ENCODE data around the gene AFAP1.

Gene AFAP1

GRCh38 chr4:7821245-7822136 is 118.2 kb downstream of the AFAP1 start:
- TF ChIP-seq FOXP2 (optimal IDR thresholded peaks at IDR 0.05; ENCODE audit: borderline replicate concordance, extremely low read depth, extremely low read length, insufficient read depth) (no peak), TAF1 (IDR thresholded peaks at IDR 0.05; ENCODE audit: borderline replicate concordance, insufficient read depth, low read length) (no peak), SIN3A (IDR thresholded peaks at IDR 0.05; ENCODE audit: borderline replicate concordance, insufficient read depth, low read length) (no peak), POLR2AphosphoS5 (IDR thresholded peaks at IDR 0.05; ENCODE audit: low read depth, low read length) (no peak), REST (IDR thresholded peaks at IDR 0.05; ENCODE audit: insufficient read depth in 1 of 2, low read depth in 2 of 2, low read length in 2 of 2) (no peak)

- TF ChIP-seq TAF1 (IDR thresholded peaks at IDR 0.05; ENCODE audit: borderline replicate concordance, insufficient read depth, low read length) (no peak), REST (IDR thresholded peaks at IDR 0.05; ENCODE audit: insufficient read depth in 1 of 2, low read depth in 2 of 2, low read length in 2 of 2) (no peak), FOXP2 (optimal IDR thresholded peaks at IDR 0.05; ENCODE audit: borderline replicate concordance, extremely low read depth, extremely low read length, insufficient read depth) (no peak), POLR2AphosphoS5 (IDR thresholded peaks at IDR 0.05; ENCODE audit: low read depth, low read length) (no peak), SIN3A (IDR thresholded peaks at IDR 0.05; ENCODE audit: borderline replicate concordance, insufficient read depth, low read length) (no peak)
These were observed 119.4 kb downstream of the AFAP1 start for GRCh38 chr4:7820031-7820818.

- TF ChIP-seq SIN3A (IDR thresholded peaks at IDR 0.05; ENCODE audit: borderline replicate concordance, insufficient read depth, low read length): no peak
- TF ChIP-seq FOXP2 (optimal IDR thresholded peaks at IDR 0.05; ENCODE audit: borderline replicate concordance, extremely low read depth, extremely low read length, insufficient read depth): no peak
- no peak for TF ChIP-seq POLR2AphosphoS5 (IDR thresholded peaks at IDR 0.05; ENCODE audit: low read depth, low read length)
- no peak for TF ChIP-seq TAF1 (IDR thresholded peaks at IDR 0.05; ENCODE audit: borderline replicate concordance, insufficient read depth, low read length)
- no peak for TF ChIP-seq REST (IDR thresholded peaks at IDR 0.05; ENCODE audit: insufficient read depth in 1 of 2, low read depth in 2 of 2, low read length in 2 of 2)
These were observed 120.2 kb downstream of the AFAP1 start for GRCh38 chr4:7819446-7819845.

GRCh38 chr4:7818399-7818911 is 121.2 kb downstream of the AFAP1 start:
- no peak for TF ChIP-seq SIN3A (IDR thresholded peaks at IDR 0.05; ENCODE audit: borderline replicate concordance, insufficient read depth, low read length)
- TF ChIP-seq TAF1 (IDR thresholded peaks at IDR 0.05; ENCODE audit: borderline replicate concordance, insufficient read depth, low read length): no peak
- no peak for TF ChIP-seq POLR2AphosphoS5 (IDR thresholded peaks at IDR 0.05; ENCODE audit: low read depth, low read length)
- TF ChIP-seq FOXP2 (optimal IDR thresholded peaks at IDR 0.05; ENCODE audit: borderline replicate concordance, extremely low read depth, extremely low read length, insufficient read depth): no peak
- TF ChIP-seq REST (IDR thresholded peaks at IDR 0.05; ENCODE audit: insufficient read depth in 1 of 2, low read depth in 2 of 2, low read length in 2 of 2): no peak

All from PFSK-1 (cell line).